Common myeloid progenitor, CD34-positive (primary cell): ENCODE data around the gene SPG7.

Source experiments
- CTCF ChIA-PET: fragments of 350-600 bp; sonication (Branson Sonifier 250); formaldehyde crosslinking; loops from one replicate; lab custom pipeline; 2021; ENCODE audit warnings: antibody characterized with exemption; lab: Charles Lee
- POLR2A ChIA-PET: fragments of 350-600 bp; sonication (Branson Sonifier 250); formaldehyde crosslinking; loops from one replicate; lab custom pipeline; 2021; ENCODE audit warnings: antibody characterized with exemption; lab: Charles Lee
- DNase-seq, 3 donors: peaks; one replicate each; pipeline versions ENCODE4 v3.0.0 to v3.0.0-alpha.2; 2013
- H3K27ac ChIP-seq, 2 experiments: 1 replicate in 1 of 2; 2 replicates in 1 of 2; pipeline ENCODE4 v1.7.0; 2013; ENCODE audit warnings: inconsistent platforms in 2 of 2, low read length in 2 of 2, mild to moderate bottlenecking in 2 of 2, low read depth in 1 of 2, moderate library complexity in 1 of 2; ENCODE audit not compliant: severe bottlenecking in 2 of 2, insufficient read depth in 1 of 2, poor library complexity in 1 of 2
- H3K27me3 ChIP-seq, 5 experiments: replicated peaks in 2 of 5; 1 replicate in 3 of 5; 2 replicates in 2 of 5; pipeline versions ENCODE4 v1.6.1 to v1.7.0; 2013; ENCODE audit warnings: low read length in 4 of 5, mild to moderate bottlenecking in 2 of 5, moderate library complexity in 2 of 5, inconsistent platforms in 1 of 5; ENCODE audit not compliant: insufficient read depth in 5 of 5, control insufficient read depth in 4 of 5
- H3K36me3 ChIP-seq, 4 experiments: 1 replicate in 2 of 4; 2 replicates in 2 of 4; pipeline versions ENCODE4 v1.6.1 to v1.7.0; 2013; ENCODE audit warnings: low read length in 3 of 4, control low read depth in 1 of 4, mild to moderate bottlenecking in 1 of 4; ENCODE audit not compliant: control insufficient read depth in 4 of 4, insufficient read depth in 4 of 4
- H3K4me1 ChIP-seq, 4 experiments: 1 replicate in 3 of 4; 2 replicates in 1 of 4; pipeline versions ENCODE4 v1.6.1 to v1.7.1; 2013; ENCODE audit warnings: low read length in 3 of 4, mild to moderate bottlenecking in 3 of 4, control low read depth in 1 of 4, inconsistent platforms in 1 of 4, moderate library complexity in 1 of 4; ENCODE audit not compliant: control insufficient read depth in 4 of 4, insufficient read depth in 4 of 4; ENCODE audit errors: control extremely low read depth in 1 of 4
- H3K4me3 ChIP-seq, 7 experiments: 1 replicate in 4 of 7; 2 replicates in 3 of 7; pipeline versions ENCODE4 v1.5.1 to v1.7.0; 2013; ENCODE audit warnings: mild to moderate bottlenecking in 7 of 7, low read length in 6 of 7, moderate library complexity in 6 of 7, inconsistent platforms in 2 of 7, low read depth in 2 of 7, control low read depth in 1 of 7; ENCODE audit not compliant: insufficient read depth in 4 of 7, control insufficient read depth in 1 of 7; ENCODE audit errors: extremely low read depth in 1 of 7
- H3K9me3 ChIP-seq, 5 experiments: 1 replicate in 4 of 5; 2 replicates in 1 of 5; pipeline versions ENCODE4 v1.6.1 to v1.7.1; 2013; ENCODE audit warnings: low read length in 4 of 5, mild to moderate bottlenecking in 2 of 5, inconsistent platforms in 1 of 5, low read depth in 1 of 5, moderate library complexity in 1 of 5; ENCODE audit not compliant: control insufficient read depth in 4 of 5, insufficient read depth in 2 of 5; ENCODE audit errors: control extremely low read depth in 1 of 5
- WGBS: methylation state at CpG from one replicate; pipeline ENCODE4 v1.1.5; 2013; ENCODE audit not compliant: insufficient coverage; 5-methylcytosine and 5-hydroxymethylcytosine counted together

SPG7 gene

GRCh38 chr16:89522287-89522686 is 14.1 kb downstream of the SPG7 start:
- ChIA-PET CTCF (interaction anchor here (0.8 to 1.5 kb wide), 3 partner anchors 8 to 36 kb away, joined by 3 to 4 read pairs (median 3); no protein-coding TSS in a partner anchor), POLR2A (no interaction called here)
- Histone ChIP-seq H3K27me3 (no peaks in the 10 kb centered on the region), H3K4me1 (peaks cover 0 to 4% (median 2%) of the 10 kb centered on the region in 4 experiments), H3K9me3 (peaks cover 0 to 8% (median 5%) of the 10 kb centered on the region in 5 experiments), H3K4me3 (no peak overlapping the region), H3K36me3 (peaks cover 16 to 91% (median 73%) of the 10 kb centered on the region in 4 experiments), H3K27ac (no peak overlapping the region)
- DNase-seq, result no peak
- 97% methylated on average over 29 of the region's 31 CpGs for WGBS

GRCh38 chr16:89523680-89524344 is 15.6 kb downstream of the SPG7 start:
- Histone ChIP-seq H3K4me3 (no peak overlapping the region), H3K27ac (no peak overlapping the region), H3K27me3 (no peaks in the 10 kb centered on the region), H3K4me1 (peaks cover 0 to 4% (median 2%) of the 10 kb centered on the region in 4 experiments), H3K9me3 (no peaks in the 10 kb centered on the region), H3K36me3 (peaks cover 9 to 88% (median 68%) of the 10 kb centered on the region in 4 experiments)
- DNase-seq, result no peak
- ChIA-PET CTCF (interaction anchor here (1.2 kb wide), 1 partner anchor 34 kb away, joined by 3 read pairs; no protein-coding TSS in a partner anchor), POLR2A (no interaction called here)
- WGBS, result 96% methylated on average over 29 of the region's 32 CpGs

GRCh38 chr16:89525146-89525913 is 17.1 kb downstream of the SPG7 start:
- no peaks in the 10 kb centered on the region for H3K27me3 ChIP-seq
- no peak overlapping the region for H3K27ac ChIP-seq
- no peaks in the 10 kb centered on the region for H3K9me3 ChIP-seq
- peaks cover 9 to 85% (median 67%) of the 10 kb centered on the region in 4 experiments for H3K36me3 ChIP-seq
- ChIA-PET POLR2A (interaction anchor here (0.6 kb wide), 1 partner anchor 79 kb away, joined by 4 read pairs; no protein-coding TSS in a partner anchor), CTCF (interaction anchor here (0.8 to 1.7 kb wide), 4 partner anchors 13 to 32 kb away, joined by 4 to 7 read pairs (median 6); partner anchors contain the start of gene SPG7)
- H3K4me1 ChIP-seq, result peaks cover 0 to 4% (median 2%) of the 10 kb centered on the region in 4 experiments
- no peak overlapping the region for H3K4me3 ChIP-seq
- 76% methylated on average over 15 of the region's 20 CpGs for WGBS
- DNase-seq, result peak in 1 of 3 donors; percentile 19

GRCh38 chr16:89529097-89529496 is 20.9 kb downstream of the SPG7 start:
- 92% methylated on average over 16 of the region's 16 CpGs for WGBS
- H3K9me3 ChIP-seq, result no peaks in the 10 kb centered on the region
- CTCF ChIA-PET, result interaction anchor here (0.9 to 1.3 kb wide), 6 partner anchors 11 to 194 kb away, joined by 3 to 4 read pairs (median 3); no protein-coding TSS in a partner anchor
- POLR2A ChIA-PET, result interaction anchor here (0.6 kb wide), 1 partner anchor 41 kb away, joined by 4 read pairs; no protein-coding TSS in a partner anchor
- peaks cover 13 to 78% (median 61%) of the 10 kb centered on the region in 4 experiments for H3K36me3 ChIP-seq
- peaks cover 4 to 12% (median 10%) of the 10 kb centered on the region in 4 experiments for H3K4me1 ChIP-seq
- no peak for DNase-seq
- H3K27ac ChIP-seq, result no peak overlapping the region
- H3K4me3 ChIP-seq, result no peak overlapping the region
- no peaks in the 10 kb centered on the region for H3K27me3 ChIP-seq

- no peaks in the 10 kb centered on the region for H3K27me3 ChIP-seq
- 97% methylated on average over 30 of the region's 37 CpGs for WGBS
- peaks cover 10 to 72% (median 49%) of the 10 kb centered on the region in 4 experiments for H3K36me3 ChIP-seq
- no peak for DNase-seq
- POLR2A ChIA-PET, result interaction anchor here (0.7 kb wide), 1 partner anchor 54 kb away, joined by 3 read pairs; no protein-coding TSS in a partner anchor
- no peak overlapping the region for H3K4me3 ChIP-seq
- no peaks in the 10 kb centered on the region for H3K9me3 ChIP-seq
- CTCF ChIA-PET, result interaction anchor here (1.3 kb wide), 2 partner anchors 9 to 12 kb away, joined by 3 read pairs; no protein-coding TSS in a partner anchor
- peaks cover 4 to 24% (median 24%) of the 10 kb centered on the region in 4 experiments for H3K4me1 ChIP-seq
- no peak overlapping the region for H3K27ac ChIP-seq
Observed at GRCh38 chr16:89530401-89531381, 22.5 kb downstream of the SPG7 start.
